HG02884 (cell line): ENCODE data around the gene TIMM10.

Experiments
- ATAC-seq: cut with Tn5 transposase; IDR thresholded peaks from one replicate; pipeline ENCODE4 v1.9.1; 2021; ENCODE audit warnings: mild to moderate bottlenecking, moderate library complexity; ENCODE audit not compliant: unreplicated experiment

Gene TIMM10, protein sequence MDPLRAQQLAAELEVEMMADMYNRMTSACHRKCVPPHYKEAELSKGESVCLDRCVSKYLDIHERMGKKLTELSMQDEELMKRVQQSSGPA

DNA sequence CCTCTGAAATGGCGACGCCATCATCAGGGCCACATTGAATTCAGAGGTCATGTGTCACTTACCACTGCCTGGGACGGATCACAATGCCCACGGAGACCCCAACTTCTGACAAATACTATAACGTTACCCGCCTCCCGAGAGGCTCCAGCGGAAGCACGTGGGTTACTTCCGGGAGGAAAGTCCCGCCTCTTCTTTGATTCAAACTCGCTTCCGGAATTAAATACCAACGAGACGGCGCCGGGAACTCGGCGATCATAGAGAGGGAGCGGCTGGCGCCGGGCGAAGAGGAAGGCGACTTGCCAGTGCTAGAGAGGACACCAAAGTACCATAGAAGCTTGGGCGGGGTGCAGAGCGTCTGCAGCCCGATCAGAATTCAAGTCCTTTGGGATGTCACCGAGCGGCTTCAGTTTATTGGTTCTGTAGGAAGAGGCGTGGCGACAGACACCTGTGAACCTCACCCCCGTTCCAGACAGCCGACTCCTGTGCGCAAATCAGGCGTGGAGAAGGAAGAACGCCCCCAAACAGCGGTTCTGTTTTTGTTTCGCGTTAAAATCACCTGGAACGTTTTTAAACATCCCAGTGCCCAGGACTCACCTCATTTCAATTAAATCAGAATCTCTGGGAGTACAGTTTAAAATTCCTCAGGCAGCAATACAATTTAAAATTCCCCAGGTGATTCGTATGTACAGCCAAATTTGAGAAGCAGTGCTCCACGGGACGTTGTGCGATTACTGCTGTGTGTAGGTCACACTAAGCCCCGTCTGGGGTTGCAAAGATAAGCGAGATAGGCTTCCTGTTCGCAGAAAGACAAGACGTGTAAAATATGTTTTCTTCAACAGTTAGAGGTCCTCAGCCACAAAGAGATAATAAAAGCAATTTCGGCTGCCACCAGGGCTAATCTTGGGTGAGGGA lies at the start of gene TIMM10:
TIMM10 (minus strand) TSS at position 159 of the 912 bp plus-strand sequence. CDS start 565 bp downstream, outside the sequence.
- peak; percentile 97 for ATAC-seq

DNA sequence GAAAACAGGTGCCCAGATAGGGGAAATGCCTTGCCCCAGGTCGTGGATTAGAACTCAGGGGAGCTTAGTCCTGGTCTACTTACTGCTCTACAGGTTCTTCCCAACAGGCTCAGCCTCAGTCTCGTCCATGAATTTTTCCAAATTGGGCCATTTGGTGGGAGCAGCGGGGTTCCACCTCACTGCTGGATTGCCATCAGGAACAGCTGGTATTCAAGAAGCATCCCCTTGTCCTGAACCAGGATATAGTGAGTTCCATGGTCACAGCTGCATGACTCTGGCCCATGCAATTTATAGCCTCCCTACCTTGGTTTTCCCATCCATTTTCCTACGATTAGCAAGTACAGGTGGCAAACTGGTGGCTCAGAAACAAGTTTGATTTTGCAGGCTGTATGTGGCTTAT lies 43.5 kb upstream of the TIMM10 start:
- ATAC-seq, result no peak

DNA sequence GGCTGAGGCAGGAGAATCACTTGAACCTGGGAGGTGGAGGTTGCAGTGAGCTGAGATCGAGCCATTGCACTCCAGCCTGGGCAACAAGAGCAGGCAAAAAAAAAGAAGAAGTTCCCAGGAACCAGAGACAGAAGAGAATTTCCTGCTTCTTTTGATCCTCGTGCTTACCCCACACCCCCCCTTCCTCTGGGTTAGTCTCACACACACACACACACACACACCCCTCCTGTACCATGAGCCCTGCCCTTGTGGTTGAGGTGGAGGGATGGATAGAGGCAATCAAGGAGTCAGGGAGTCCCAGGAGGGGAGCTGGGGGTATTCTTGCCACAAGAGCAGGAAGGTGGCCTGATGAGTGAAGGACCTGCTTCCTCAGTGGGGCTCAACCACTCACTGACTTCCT lies 41.1 kb upstream of the TIMM10 start:
- ATAC-seq, result no peak

DNA sequence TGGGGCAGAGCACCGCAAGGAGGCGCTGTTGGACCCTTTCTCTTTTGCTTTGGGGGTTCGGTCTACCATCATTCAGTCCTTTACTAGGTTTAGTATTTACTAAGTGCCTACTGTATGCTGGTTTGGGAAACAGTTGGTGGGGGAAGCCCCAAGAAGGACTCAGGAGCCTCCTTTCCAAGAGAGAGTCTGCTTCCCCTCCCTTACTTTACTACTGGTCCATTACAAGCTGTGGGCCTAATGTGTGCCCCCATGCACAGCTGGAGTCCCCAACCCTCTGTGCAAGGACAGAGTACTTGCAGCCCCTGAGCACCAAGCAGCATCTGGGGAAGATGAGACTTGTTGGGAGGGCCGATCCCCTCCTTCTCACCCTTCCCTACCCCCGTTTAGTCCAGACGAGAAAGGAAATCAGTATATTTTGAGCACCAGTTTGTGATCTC lies 37.8 kb upstream of the TIMM10 start:
- ATAC-seq, result peak; percentile 70

DNA sequence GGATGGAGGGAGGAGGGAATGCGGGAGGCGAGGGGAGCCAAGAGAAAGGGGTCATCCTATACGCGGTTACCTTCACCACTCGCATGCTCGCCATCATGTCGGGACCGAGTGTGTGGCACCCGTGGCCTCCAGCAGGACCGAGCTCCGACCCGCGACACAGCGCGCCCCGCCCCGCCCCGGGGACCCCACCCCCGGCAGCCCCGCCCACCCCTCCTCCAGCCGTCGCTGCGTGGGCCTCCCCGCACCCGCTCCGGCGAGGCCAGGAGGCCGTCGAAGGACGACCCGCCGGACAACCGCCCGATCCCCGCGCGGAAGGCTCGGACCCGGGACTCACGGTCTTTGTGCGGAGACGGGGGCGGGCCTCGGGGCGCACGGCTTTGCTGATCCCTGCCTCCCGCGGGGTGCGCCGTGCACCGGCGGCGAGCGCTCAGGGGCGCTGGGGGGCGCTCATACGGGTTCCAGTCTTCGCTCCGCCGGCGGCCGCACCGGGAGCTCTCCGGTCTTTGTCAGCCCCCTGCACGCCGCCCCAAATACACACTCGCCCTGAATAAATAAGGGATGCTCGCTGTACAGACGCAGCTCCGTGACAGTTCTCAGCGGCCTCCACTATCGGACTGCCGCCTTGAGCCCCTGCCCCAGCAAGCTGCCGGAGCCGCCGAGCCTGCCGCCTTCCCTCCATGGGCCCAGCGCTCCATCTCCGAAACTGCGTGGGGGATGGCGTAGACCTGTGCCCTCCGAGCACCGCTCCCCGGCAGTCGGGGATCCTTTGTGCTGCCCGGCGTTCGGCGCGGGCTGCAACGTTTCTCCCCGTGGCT lies 37.2 kb upstream of the TIMM10 start, which contains the start of gene UBE2L6:
UBE2L6 (minus strand) TSS at position 158 of the 815 bp plus-strand sequence; CDS start at position 97, 61 bp downstream.
- ATAC-seq, result peak; percentile 33

DNA sequence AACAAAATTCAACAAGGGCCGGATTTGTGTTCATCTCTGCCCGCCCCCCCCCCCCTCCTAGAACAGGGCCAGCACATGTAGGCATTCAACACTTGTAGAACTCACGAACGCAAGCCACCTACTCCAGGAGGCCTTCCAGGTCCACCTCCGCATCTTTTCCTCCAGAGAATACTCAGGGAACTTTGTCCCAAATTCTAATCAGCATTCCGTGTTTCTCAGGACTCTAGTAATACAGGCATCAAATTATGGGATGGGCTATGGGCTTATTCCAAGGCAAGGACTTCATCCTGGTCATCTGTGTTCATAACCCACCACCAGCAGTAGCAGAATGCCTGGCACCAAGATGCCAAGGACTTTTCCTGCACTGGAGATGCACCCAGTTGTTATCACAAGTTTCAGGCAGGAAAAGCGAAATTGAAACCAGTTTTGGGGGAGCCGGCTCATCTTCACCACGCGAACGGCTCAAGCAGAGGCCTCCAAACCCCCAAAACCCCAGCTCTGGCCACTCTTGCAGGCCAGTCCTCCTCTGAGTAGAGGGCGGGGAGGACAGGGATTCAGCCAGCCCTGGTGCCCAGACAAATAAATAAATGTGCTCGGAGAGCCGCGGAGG lies 36.5 kb upstream of the TIMM10 start:
- ATAC-seq, result no peak

DNA sequence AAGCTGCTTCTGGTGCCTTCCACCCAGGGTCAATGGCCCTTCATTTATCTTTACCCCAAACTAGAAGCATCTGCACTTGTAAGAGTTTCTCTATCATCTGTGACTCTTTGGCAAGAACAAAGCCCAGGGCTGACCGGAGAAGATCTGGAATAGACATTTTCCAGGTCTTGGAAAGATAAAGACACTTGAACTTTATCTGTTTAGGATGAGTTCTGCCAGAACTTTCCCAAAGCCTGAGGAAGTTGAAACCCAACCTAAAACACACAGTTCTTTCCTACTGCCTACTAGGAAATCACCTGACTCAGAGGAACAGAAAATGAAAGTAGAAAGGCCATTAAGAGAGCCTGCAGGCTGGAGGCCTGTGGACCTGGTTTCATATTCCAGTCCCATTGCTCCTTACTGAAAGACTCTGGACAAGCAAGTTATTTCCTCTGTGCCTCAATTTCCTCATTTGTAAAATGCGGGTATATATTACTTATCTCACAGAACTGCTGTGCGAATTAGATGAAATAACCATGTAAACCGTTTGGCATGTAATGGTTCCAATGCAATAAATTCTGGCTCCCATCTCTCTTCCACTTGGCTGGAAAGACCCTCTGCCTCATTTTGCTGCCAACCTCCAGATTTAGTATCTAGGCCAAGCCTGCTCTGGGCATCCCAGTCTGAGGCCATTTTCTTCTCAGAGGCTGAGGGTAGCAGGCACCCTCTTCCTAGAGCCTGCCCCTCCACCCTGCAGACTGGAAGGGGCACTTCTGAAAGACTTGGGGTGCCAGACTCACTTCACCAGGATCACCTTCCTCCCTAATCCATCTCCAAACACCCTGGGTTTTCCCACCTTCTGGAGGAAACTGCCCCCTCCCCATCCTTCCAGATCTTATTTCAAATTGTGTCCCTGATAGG lies 35.7 kb upstream of the TIMM10 start:
- peak; percentile 63 for ATAC-seq

DNA sequence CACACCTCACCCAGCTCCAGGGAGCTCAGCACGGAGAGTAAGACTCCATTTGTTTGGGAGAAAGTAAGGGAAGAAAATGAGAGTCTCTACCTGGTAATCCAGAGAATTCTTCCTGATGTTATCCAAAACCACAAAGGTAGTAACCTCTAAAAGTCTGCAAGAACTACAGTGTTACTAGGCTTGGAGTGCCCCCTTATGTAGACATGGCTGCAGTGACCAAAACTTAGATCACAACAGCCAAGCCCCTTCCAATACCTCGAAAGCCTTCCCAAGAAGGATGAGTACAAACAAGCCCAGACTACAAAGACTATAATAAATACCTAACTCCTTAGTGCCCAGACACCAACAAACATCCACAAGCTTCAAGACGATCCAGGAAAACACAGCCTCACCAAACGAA lies 32.0 kb upstream of the TIMM10 start:
- ATAC-seq, result no peak

DNA sequence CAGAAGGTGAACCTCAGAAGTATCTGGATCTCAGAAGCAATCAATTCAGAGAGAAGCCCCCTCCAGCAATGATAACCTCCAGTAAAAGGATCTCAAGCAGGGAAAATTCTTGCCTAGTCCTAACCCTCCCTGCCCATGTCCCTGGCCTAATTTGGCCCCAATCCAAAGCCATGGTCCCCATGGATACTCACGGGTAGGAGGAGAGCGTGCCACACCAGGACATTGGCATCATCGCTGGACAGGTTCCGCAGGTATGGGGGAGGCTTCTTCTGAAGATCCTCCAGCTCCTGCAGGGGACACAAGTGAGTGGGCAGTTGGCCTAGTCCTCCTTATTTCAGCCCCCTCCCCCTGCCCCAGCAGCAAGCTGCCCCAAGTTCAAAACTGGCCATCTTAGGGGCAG lies 29.6 kb upstream of the TIMM10 start:
- ATAC-seq, result no peak

DNA sequence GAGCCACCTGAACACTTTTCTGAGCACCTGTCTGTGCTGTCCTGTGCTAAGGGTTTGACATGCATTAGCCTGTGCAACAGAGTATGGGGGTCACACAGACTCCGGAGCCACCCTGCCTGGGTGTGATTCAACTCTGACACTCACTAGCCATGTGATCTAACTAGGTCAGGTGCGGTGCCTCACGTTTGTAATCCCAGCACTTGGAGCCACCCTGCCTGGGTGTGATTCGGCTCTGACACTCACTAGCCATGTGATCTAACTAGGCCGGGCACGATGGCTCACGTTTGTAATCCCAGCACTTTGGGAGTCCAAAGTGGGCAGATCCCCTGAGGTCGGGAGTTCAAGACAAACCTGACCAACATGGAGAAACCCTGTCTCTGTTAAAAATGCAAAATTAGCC lies 25.5 kb upstream of the TIMM10 start:
- no peak for ATAC-seq

DNA sequence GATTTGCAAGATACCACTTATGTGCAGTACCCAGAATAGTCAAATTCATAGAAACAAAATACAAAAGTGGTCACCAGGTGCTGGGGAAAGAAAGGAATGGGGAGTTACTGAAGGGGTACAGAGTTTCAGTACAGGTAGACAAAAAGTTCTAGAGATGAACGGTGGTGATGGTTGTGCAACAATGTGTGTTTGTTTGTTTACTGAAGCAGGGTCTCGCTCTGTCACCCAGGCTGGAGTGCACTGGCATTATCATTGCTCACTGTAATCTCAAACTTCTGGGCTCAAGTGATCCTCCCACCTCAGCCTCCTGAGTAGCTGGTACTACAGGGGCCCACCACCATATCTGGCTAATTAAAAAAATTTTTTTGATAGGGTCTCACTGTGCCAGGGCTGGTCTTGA lies 24.8 kb upstream of the TIMM10 start:
- no peak for ATAC-seq

DNA sequence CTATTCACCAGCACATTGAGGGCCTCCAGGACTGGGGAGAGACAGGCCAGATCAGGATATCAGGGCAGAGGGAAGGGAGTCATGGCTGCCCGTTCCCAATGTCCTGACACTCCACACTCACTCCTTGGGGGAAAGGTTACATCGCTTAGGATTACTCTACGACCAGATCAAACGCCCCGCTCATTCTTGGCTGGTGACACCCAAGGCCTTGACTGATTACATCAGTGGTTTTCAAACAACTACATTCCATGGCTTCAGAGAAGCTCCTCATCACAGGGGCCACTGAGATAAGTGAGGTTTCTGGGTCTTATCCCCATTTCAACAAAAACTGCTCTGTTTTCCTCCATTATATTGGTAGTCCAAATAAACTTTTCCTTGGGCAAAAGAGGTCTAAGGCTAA lies 21.9 kb upstream of the TIMM10 start:
- ATAC-seq, result no peak

DNA sequence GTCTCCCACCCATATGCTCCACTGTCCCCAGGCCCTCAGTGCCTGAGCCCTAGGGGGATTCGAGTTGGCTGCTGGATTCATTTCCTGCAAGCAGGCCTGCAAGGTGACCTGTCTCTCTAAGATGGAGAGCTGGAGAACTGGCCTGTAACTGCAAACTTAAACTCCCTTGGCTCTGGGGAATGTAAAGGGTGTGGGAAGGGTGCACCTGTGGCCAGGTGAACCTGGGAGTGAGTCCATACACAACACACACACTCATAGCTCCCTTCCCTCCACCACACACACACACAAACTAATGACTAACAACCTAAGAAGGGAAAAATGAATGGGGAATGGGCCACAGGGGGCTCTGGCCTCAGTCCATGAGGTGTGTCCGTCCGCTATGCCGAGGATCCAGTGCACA lies 21.4 kb upstream of the TIMM10 start:
- no peak for ATAC-seq

DNA sequence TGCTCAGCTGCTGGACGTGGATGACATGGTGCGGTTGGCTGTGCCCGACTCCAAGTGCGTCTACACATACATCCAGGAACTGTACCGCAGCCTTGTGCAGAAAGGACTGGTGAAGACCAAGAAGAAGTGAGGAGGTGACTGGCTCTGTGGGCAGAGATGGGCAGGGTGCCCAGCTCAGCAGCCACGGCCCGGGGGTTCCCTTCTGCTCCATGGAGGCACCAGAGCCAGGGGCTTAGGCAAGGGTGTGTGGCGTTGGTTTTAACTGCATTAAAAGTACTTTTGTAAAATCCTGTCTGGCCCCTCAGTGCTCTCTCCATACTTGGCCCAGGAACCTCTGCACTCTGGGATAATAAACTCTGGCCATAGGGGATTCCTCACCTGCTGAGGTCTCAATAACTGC lies 19.4 kb upstream of the TIMM10 start:
- no peak for ATAC-seq

DNA sequence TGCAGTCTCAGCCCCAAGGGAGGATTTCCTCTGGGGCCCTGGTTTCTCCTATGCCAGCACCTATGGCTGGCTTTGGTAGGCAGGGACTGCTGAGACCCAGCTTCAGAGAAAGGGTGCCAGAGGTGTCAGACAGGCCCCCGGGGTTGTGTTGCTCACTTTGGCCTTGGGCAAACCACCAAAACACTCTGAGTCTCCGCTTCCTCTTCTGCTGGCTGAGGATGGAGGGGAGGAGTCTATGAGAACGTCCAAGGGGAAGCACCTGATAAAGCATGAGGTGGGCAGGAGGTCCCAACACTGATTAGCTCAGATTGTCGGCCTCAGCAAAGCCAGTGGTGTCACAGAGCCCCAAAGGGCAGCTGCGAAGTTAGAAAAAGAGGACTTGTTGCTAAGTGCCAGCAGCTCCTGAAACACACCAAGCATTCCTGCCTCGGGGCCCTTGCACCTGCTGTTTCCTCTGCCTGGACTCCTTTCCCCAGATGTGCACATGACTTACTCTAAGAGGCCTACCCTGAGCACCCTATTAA lies 17.4 kb upstream of the TIMM10 start:
- ATAC-seq, result peak; percentile 80

DNA sequence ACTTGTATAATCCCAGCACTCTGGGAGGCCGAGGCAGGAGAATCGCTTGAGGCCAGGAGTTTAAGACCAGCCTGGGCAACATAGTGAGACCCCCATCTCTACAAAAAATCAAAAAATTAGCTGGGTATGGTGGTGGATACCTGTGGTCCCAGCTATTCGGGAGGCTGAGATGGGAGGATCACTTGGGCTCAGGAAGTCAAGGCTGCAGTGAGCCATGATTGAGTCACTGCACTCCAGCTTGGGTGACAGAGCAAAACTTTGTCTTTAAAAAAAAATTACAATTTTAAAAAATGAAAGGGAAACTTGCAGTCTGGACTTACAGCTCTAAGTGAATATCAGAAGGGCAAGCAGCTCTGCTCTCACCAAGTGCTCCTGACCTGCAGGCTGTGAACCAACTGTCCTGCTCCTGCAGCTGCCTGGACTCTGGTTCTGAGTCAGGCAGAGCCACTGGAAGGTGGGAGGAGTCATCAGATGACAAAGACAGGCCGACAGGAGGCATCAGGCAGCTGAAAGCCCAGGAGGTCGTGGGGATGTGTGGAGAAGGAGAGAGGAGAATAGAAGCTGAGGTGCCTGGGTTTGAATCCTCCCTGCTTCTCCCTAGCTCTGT lies 16.4 kb upstream of the TIMM10 start:
- ATAC-seq, result peak; percentile 73

DNA sequence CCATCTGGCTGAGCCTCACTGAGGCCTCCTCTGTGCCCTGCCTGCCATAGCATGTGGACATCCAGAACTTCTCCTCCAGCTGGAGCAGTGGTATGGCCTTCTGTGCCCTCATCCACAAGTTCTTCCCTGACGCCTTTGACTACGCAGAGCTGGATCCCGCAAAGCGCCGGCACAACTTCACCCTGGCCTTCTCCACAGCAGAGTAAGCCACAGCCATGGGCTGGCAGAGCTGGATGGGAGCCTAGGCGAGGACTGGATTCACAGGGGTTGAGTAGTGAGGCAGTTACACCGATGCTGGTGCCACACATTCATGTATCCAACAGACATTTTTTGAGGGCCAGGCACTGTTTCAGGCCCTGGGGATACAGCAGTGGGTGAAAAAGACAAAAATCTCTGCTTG lies 15.9 kb upstream of the TIMM10 start:
- no peak for ATAC-seq

DNA sequence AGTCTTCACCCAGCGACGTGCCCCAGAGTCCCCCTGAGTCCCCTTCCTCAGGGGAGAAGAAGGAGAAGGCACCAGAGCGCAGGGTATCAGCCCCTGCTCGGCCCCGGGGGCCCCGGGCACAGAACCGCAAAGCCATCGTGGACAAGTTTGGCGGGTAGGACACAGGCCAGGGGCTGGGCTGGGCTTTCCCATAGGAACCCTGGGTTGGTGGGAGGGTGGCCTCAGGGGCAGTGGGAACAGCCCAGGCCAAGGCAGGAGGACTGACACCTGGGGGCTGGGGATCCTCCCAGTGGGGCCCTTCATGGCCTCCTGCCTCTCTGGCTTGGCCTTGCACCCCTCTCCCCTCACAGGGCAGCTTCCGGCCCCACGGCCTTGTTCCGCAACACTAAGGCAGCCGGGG lies 15.3 kb upstream of the TIMM10 start:
- no peak for ATAC-seq

DNA sequence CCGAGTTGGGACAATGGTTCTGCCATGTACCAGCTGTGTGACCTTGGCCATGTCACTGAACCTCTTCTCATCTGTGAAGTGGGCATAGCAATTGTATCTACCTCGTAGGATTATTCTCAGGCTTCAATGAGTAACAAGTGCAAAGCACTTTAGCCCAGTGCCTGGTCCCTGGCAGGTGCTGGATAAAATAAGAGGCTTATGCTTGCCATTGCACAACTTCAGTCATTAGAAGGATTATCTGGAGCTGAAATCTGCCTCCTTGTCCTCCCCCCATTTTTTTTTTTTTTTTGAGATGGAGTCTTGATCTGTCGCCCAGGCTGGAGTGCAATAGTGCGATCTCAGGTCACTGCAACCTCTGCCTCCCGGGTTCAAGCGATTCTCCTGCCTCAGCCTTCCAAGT lies 14.0 kb upstream of the TIMM10 start:
- ATAC-seq, result no peak
